Liver (tissue), 9 donors: ENCODE data around the gene GPX3. TPM values are rescaled to one million over a fixed set of nuclear protein-coding genes. Genes with fewer than 3 reads are reported as not detected.

ENCODE experiments used
- DNase-seq: peaks from one replicate; pipeline ENCODE4 v3.0.0-alpha.2; 2017; ENCODE audit warnings: low spot score
- H3K27ac ChIP-seq, 2 donors: one replicate each; pipeline ENCODE4 v1.7.0; 2013; ENCODE audit warnings: inconsistent platforms in 2 of 2, low read length in 2 of 2, control low read depth in 1 of 2, low read depth in 1 of 2, mild to moderate bottlenecking in 1 of 2
- H3K27me3 ChIP-seq, 4 donors: one replicate each; pipeline versions ENCODE4 v1.6.1 to v1.7.0; 2013; ENCODE audit warnings: low read length in 3 of 4, inconsistent platforms in 1 of 4, mild to moderate bottlenecking in 1 of 4, moderate library complexity in 1 of 4; ENCODE audit not compliant: control insufficient read depth in 4 of 4, insufficient read depth in 4 of 4
- H3K36me3 ChIP-seq, 4 donors: one replicate each; pipeline versions ENCODE4 v1.6.1 to v1.7.0; 2013; ENCODE audit warnings: low read length in 3 of 4, mild to moderate bottlenecking in 3 of 4, low read depth in 1 of 4, moderate library complexity in 1 of 4; ENCODE audit not compliant: control insufficient read depth in 4 of 4, insufficient read depth in 3 of 4
- H3K4me1 ChIP-seq, 4 donors: one replicate each; pipeline versions ENCODE4 v1.6.1 to v1.7.0; 2013; ENCODE audit warnings: low read length in 3 of 4, mild to moderate bottlenecking in 3 of 4, moderate library complexity in 1 of 4; ENCODE audit not compliant: control insufficient read depth in 4 of 4, insufficient read depth in 4 of 4
- H3K4me3 ChIP-seq, 3 donors: one replicate each; pipeline versions ENCODE4 v1.6.1 to v1.7.0; 2013; ENCODE audit warnings: low read length in 3 of 3, control low read depth in 1 of 3, low read depth in 1 of 3, mild to moderate bottlenecking in 1 of 3
- H3K9ac ChIP-seq, 2 donors: one replicate each; pipeline ENCODE4 v1.7.0; 2013; ENCODE audit warnings: low read length in 2 of 2, mild to moderate bottlenecking in 2 of 2, moderate library complexity in 2 of 2, control low read depth in 1 of 2, low read depth in 1 of 2
- H3K9me3 ChIP-seq, 4 donors: one replicate each; pipeline versions ENCODE4 v1.6.1 to v1.7.0; 2013; ENCODE audit warnings: low read length in 3 of 4; ENCODE audit not compliant: control insufficient read depth in 4 of 4
- EGR1 ChIP-seq, 2 donors: IDR thresholded peaks; 2 replicates each; pipeline ENCODE4 v1.6.1; 2016 to 2018; ENCODE audit warnings: antibody characterized with exemption in 2 of 2, low read depth in 2 of 2
- FOXA1 ChIP-seq: IDR thresholded peaks from 2 replicates; pipeline ENCODE4 v1.6.1; 2016; ENCODE audit warnings: antibody characterized with exemption
- FOXA2 ChIP-seq: IDR thresholded peaks from 2 replicates; pipeline ENCODE4 v1.6.1; 2016; ENCODE audit warnings: antibody characterized with exemption
- GABPA ChIP-seq, 2 donors: IDR thresholded peaks in 1 of 2; conservative IDR thresholded peaks in 1 of 2; 2 replicates each; pipeline ENCODE4 v1.6.1; 2016; ENCODE audit warnings: antibody characterized with exemption in 2 of 2, mild to moderate bottlenecking in 1 of 2, moderate library complexity in 1 of 2
- HNF4A ChIP-seq, 2 donors: conservative IDR thresholded peaks; 2 replicates each; pipeline ENCODE4 v1.6.1; 2016; ENCODE audit warnings: antibody characterized with exemption in 2 of 2, mild to moderate bottlenecking in 2 of 2
- HNF4G ChIP-seq: IDR thresholded peaks from 2 replicates; pipeline ENCODE4 v1.6.1; 2016; ENCODE audit warnings: antibody characterized with exemption
- NR2F2 ChIP-seq: IDR thresholded peaks from 2 replicates; pipeline ENCODE4 v1.6.1; 2016; ENCODE audit warnings: antibody characterized with exemption
- RAD21 ChIP-seq, 2 donors: IDR thresholded peaks; 2 replicates each; pipeline ENCODE4 v1.6.1; 2016; ENCODE audit warnings: antibody characterized with exemption in 2 of 2, mild to moderate bottlenecking in 2 of 2
- RXRA ChIP-seq, 2 donors: IDR thresholded peaks; 2 replicates each; pipeline ENCODE4 v1.6.1; 2017 to 2018; ENCODE audit warnings: antibody characterized with exemption in 2 of 2, mild to moderate bottlenecking in 1 of 2
- SP1 ChIP-seq: IDR thresholded peaks from 2 replicates; pipeline ENCODE4 v1.6.1; 2018; ENCODE audit warnings: antibody characterized with exemption, mild to moderate bottlenecking
- WGBS: extraction: QIAGEN DNeasy Blood & Tissue Kit; methylation state at CpG from one replicate; pipeline ENCODE4 v1.1.7; 2013; 5-methylcytosine and 5-hydroxymethylcytosine counted together
- polyA plus RNA-seq, 2 donors: library from polyadenylated mRNA; stranded (reverse) in 1 of 2; unstranded in 1 of 2; fragments of 200-250 nt in 1 of 2; fragments of >200 nt in 1 of 2; fragmentation: Nextera tagmentation in 1 of 2; extraction: Ambion mirVana in 1 of 2; gene quantifications; one replicate each; pipeline versions ENCODE4 v1.2.1 to v1.2.3, GENCODE V29; 2013 to 2015
- total RNA-seq, 2 donors: library from RNA; depleted of rRNA; stranded (reverse); fragments of >200 nt; gene quantifications; one replicate each; pipeline ENCODE4 v1.2.3, GENCODE V29; 2014
- TF ChIP-seq, protein P1 (sequence below): fragments of 150-350 bp; IDR thresholded peaks from 2 replicates; pipeline ENCODE4 v1.5.1; 2017; ENCODE audit warnings: improper control_type of control experiment, low read depth, low read length; ENCODE audit not compliant: missing input control
- TF ChIP-seq, protein P2 (sequence below): IDR thresholded peaks from 2 replicates; pipeline ENCODE4 v1.6.1; 2016; ENCODE audit warnings: antibody characterized with exemption
- TF ChIP-seq, protein P3 (sequence below): IDR thresholded peaks from 2 replicates; pipeline ENCODE4 v1.6.1; 2016; ENCODE audit warnings: antibody characterized with exemption, mild to moderate bottlenecking
- TF ChIP-seq, protein P4 (sequence below): IDR thresholded peaks from 2 replicates; pipeline ENCODE4 v1.6.1; 2016; ENCODE audit warnings: antibody characterized with exemption
- donor health status: healthy.
- donor health status: healthy.
- donor health status: healthy.
- donor health status: healthy.
- donor health status: healthy.

The GPX3 gene
- total and polyA plus RNA-seq, 4 donors = 72.9 to 878 (median 237) TPM

DNA sequence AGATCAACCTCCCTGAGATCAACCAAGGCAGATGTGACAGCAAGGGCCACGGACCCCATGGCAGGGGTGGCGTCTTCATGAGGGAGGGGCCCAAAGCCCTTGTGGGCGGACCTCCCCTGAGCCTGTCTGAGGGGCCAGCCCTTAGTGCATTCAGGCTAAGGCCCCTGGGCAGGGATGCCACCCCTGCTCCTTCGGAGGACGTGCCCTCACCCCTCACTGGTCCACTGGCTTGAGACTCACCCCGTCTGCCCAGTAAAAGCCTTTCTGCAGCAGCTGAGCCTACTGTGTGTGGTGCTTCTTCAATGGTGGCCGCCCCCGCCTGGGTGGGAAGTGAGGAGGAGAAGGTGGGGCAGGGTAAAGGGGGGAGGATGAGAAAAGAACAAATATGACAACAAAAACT is 8.3 kb downstream of the GPX3 start:
- Histone ChIP-seq H3K36me3 (peaks cover 15 to 75% (median 49%) of the 10 kb centered on the region in 4 donors), H3K27ac (no peak overlapping the region), H3K4me1 (peaks cover 4 to 28% (median 8%) of the 10 kb centered on the region in 4 donors), H3K4me3 (no peak overlapping the region), H3K9me3 (no peaks in the 10 kb centered on the region), H3K27me3 (no peaks in the 10 kb centered on the region), H3K9ac (no peak overlapping the region)
- TF ChIP-seq, protein P1, sequence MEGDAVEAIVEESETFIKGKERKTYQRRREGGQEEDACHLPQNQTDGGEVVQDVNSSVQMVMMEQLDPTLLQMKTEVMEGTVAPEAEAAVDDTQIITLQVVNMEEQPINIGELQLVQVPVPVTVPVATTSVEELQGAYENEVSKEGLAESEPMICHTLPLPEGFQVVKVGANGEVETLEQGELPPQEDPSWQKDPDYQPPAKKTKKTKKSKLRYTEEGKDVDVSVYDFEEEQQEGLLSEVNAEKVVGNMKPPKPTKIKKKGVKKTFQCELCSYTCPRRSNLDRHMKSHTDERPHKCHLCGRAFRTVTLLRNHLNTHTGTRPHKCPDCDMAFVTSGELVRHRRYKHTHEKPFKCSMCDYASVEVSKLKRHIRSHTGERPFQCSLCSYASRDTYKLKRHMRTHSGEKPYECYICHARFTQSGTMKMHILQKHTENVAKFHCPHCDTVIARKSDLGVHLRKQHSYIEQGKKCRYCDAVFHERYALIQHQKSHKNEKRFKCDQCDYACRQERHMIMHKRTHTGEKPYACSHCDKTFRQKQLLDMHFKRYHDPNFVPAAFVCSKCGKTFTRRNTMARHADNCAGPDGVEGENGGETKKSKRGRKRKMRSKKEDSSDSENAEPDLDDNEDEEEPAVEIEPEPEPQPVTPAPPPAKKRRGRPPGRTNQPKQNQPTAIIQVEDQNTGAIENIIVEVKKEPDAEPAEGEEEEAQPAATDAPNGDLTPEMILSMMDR = no peak
- no peak for TF ChIP-seq EGR1 (IDR thresholded peaks at IDR 0.05; ENCODE audit: low read depth in 2 of 2)
- no peak for TF ChIP-seq HNF4G
- no peak for TF ChIP-seq NR2F2
- TF ChIP-seq, protein P2, sequence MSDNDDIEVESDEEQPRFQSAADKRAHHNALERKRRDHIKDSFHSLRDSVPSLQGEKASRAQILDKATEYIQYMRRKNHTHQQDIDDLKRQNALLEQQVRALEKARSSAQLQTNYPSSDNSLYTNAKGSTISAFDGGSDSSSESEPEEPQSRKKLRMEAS = no peak
- no peak for TF ChIP-seq SP1
- TF ChIP-seq, protein P3, sequence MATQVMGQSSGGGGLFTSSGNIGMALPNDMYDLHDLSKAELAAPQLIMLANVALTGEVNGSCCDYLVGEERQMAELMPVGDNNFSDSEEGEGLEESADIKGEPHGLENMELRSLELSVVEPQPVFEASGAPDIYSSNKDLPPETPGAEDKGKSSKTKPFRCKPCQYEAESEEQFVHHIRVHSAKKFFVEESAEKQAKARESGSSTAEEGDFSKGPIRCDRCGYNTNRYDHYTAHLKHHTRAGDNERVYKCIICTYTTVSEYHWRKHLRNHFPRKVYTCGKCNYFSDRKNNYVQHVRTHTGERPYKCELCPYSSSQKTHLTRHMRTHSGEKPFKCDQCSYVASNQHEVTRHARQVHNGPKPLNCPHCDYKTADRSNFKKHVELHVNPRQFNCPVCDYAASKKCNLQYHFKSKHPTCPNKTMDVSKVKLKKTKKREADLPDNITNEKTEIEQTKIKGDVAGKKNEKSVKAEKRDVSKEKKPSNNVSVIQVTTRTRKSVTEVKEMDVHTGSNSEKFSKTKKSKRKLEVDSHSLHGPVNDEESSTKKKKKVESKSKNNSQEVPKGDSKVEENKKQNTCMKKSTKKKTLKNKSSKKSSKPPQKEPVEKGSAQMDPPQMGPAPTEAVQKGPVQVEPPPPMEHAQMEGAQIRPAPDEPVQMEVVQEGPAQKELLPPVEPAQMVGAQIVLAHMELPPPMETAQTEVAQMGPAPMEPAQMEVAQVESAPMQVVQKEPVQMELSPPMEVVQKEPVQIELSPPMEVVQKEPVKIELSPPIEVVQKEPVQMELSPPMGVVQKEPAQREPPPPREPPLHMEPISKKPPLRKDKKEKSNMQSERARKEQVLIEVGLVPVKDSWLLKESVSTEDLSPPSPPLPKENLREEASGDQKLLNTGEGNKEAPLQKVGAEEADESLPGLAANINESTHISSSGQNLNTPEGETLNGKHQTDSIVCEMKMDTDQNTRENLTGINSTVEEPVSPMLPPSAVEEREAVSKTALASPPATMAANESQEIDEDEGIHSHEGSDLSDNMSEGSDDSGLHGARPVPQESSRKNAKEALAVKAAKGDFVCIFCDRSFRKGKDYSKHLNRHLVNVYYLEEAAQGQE = no peak
- TF ChIP-seq FOXA2 = no peak
- 90% methylated on average over 8 of the region's 8 CpGs for WGBS
- no peak for DNase-seq

DNA sequence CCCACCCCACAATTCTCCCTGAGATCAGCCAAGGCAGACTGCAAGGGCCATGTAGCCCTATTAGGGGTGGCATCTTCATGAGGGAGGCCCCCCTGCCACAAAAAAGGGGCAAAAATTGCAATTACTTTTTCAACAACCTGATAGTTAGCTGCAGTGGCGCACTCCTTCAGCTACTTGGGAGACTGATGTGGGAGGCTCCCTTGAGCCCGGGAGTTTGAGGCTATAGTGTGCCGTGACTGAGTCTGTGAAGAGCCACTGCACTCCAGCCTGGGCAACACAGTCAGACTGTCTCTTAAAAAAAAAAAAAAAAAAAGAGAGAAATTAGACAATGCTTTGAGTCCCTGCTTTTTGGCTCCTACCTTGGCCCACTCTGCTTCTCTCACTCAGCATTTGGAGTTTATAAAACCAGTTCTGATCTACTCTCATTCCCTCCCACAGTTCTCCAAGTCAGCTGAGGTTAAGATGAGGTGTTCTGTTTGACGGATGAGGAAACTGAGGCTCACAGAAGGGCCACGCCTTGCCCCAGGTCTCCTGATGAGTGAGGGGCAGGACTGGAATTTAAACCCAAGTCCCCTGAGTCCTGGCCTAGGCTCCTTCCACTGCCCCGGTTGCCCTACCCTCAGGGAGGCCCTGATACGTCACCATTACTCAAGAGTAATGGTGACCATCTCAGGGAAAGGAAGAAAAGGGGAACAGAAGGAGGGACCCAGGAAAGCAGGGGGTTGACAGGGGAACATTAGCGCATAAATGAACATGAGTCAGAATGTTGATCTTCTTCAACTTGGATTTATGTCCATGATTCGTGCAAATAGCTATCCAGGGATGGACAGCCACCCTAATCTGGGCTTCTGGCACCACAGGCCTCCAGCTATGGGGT is 9.0 kb downstream of the GPX3 start:
- no peak overlapping the region for H3K4me3 ChIP-seq
- H3K36me3 ChIP-seq = peaks cover 22 to 80% (median 51%) of the 10 kb centered on the region in 4 donors
- 89% methylated on average over 9 of the region's 9 CpGs for WGBS
- TF ChIP-seq HNF4G (no peak), HNF4A (conservative IDR thresholded peaks at IDR 0.05) (no peak), RAD21 (IDR thresholded peaks at IDR 0.05) (no peak), RXRA (IDR thresholded peaks at IDR 0.05) (no peak), EGR1 (IDR thresholded peaks at IDR 0.05; ENCODE audit: low read depth in 2 of 2) (no peak)
- TF ChIP-seq, protein P2 = no peak
- no peaks in the 10 kb centered on the region for H3K27me3 ChIP-seq
- peaks cover 2 to 21% (median 3%) of the 10 kb centered on the region in 4 donors for H3K4me1 ChIP-seq
- no peak overlapping the region for H3K9ac ChIP-seq
- H3K9me3 ChIP-seq = no peaks in the 10 kb centered on the region
- H3K27ac ChIP-seq = peak overlapping the region; percentile 40 to 48
- no peak for DNase-seq

DNA sequence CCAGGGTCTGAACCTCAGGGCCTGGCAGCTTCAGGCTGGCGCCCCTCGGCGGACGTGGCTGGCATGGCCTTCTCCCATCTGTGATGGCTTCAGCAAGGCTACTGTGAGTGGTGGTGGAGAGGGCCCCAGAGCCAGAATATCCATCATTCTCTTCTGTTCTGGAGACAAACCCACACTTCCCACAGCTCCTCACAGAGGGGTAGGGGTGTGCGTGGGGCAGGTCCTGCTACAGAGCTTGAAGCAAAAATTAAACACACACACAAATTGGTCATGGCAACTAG is 9.6 kb downstream of the GPX3 start:
- peaks cover 0 to 17% (median 0%) of the 10 kb centered on the region in 4 donors for H3K4me1 ChIP-seq
- TF ChIP-seq HNF4G (no peak), GABPA (IDR thresholded peaks at IDR 0.05 in 1 of 2, conservative IDR thresholded peaks at IDR 0.05 in 1 of 2) (no peak), NR2F2 (peak; percentile 9), FOXA1 (no peak)
- TF ChIP-seq, protein P2 = no peak
- TF ChIP-seq, protein P3 = no peak
- TF ChIP-seq, protein P4, sequence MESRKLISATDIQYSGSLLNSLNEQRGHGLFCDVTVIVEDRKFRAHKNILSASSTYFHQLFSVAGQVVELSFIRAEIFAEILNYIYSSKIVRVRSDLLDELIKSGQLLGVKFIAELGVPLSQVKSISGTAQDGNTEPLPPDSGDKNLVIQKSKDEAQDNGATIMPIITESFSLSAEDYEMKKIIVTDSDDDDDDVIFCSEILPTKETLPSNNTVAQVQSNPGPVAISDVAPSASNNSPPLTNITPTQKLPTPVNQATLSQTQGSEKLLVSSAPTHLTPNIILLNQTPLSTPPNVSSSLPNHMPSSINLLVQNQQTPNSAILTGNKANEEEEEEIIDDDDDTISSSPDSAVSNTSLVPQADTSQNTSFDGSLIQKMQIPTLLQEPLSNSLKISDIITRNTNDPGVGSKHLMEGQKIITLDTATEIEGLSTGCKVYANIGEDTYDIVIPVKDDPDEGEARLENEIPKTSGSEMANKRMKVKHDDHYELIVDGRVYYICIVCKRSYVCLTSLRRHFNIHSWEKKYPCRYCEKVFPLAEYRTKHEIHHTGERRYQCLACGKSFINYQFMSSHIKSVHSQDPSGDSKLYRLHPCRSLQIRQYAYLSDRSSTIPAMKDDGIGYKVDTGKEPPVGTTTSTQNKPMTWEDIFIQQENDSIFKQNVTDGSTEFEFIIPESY = no peak

More for the DNA sequence above, 9.6 kb downstream of the GPX3 start:
- Histone ChIP-seq H3K9me3 (no peaks in the 10 kb centered on the region), H3K4me3 (no peak overlapping the region), H3K27me3 (no peaks in the 10 kb centered on the region), H3K9ac (no peak overlapping the region), H3K27ac (peak overlapping the region; percentile 40 to 48), H3K36me3 (peaks cover 28 to 83% (median 54%) of the 10 kb centered on the region in 4 donors)
- 90% methylated on average over 5 of the region's 5 CpGs for WGBS
- no peak for DNase-seq
